Ascending aorta (tissue), 2 donors: ENCODE data around the gene LRCH1. TPM values are rescaled to one million over a fixed set of nuclear protein-coding genes. Genes with fewer than 3 reads are reported as not detected.

ENCODE experiments used
- DNase-seq, 2 donors: peaks; one replicate each; pipeline ENCODE4 v3.0.0-alpha.2; 2019; ENCODE audit warnings: low spot score in 2 of 2
- H3K27ac ChIP-seq, 2 donors: fragments of 200-600 bp; sonication (generic); one replicate each; pipeline ENCODE4 v1.5.1; 2016 to 2017; ENCODE audit warnings: mild to moderate bottlenecking in 1 of 2
- H3K27me3 ChIP-seq: fragments of 200-600 bp; sonication (generic); one replicate; pipeline ENCODE4 v1.5.1; 2017
- H3K36me3 ChIP-seq, 2 donors: fragments of 200-600 bp; sonication (generic); one replicate each; pipeline ENCODE4 v1.5.1; 2016
- H3K4me1 ChIP-seq, 2 donors: fragments of 200-600 bp; sonication (generic); one replicate each; pipeline ENCODE4 v1.5.1; 2016 to 2017; ENCODE audit warnings: mild to moderate bottlenecking in 1 of 2
- H3K4me3 ChIP-seq, 2 donors: fragments of 200-600 bp; sonication (generic); one replicate each; pipeline ENCODE4 v1.5.1; 2016 to 2017; ENCODE audit warnings: mild to moderate bottlenecking in 1 of 2
- H3K9me3 ChIP-seq, 2 donors: fragments of 200-600 bp; sonication (generic); one replicate each; pipeline ENCODE4 v1.5.1; 2016
- CTCF ChIP-seq, 3 experiments: fragments of 200-600 bp in 2 of 3; fragments of 450-650 bp in 1 of 3; sonication (generic) in 2 of 3; IDR thresholded peaks; one replicate each; pipeline ENCODE4 v1.5.1; 2016 to 2019; ENCODE audit warnings: antibody characterized with exemption in 3 of 3, mild to moderate bottlenecking in 1 of 3, moderate library complexity in 1 of 3
- intact Hi-C: fragments of 100-400 bp; cut with DNase I; formaldehyde crosslinking; loops from one replicate; pipeline ENCODE4 v1.15.1; 2023
- total RNA-seq: library from RNA; depleted of rRNA; stranded (reverse); fragments of >200 nt; gene quantifications from one replicate; pipeline ENCODE4 v1.1.0, GENCODE V29; 2016

LRCH1 gene
- total RNA-seq, 1 donor from 2014 or later, result 45.4 TPM

DNA sequence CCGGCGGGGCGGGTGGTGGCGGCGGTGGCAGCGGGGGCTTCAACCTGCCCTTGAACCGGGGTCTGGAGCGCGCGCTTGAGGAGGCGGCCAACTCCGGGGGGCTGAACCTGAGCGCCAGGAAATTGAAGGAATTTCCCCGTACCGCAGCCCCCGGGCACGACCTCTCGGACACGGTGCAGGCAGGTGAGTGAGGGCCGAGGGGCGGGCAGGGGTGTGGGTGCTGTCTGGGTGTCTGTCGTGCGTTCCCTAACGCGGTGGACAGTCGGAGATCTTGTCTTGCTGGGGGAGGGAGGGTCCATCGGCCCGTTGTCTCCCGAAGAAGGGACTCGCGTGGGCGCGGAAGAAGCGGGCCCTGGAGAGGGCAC lies 533 bp downstream of the LRCH1 start:
- Histone ChIP-seq H3K9me3 (no peaks in the 10 kb centered on the region), H3K27me3 (no peaks in the 10 kb centered on the region), H3K27ac (peak overlapping the region; percentile 95 to 96), H3K4me3 (peak overlapping the region; percentile 90 to 100), H3K4me1 (peaks cover 2 to 10% of the 10 kb centered on the region in 2 donors), H3K36me3 (no peaks in the 10 kb centered on the region)
- intact Hi-C loops, result loop anchor here (2.0 to 10.0 kb wide), 4 partner anchors 51 to 244 kb away; partner anchors contain the start of gene ESD
- TF ChIP-seq CTCF (IDR thresholded peaks at IDR 0.05), result no peak
- DNase-seq, result peak in 1 of 2 donors; percentile 66

GRCh38 chr13:46553886-46554858 lies 1.2 kb downstream of the LRCH1 start:
- TF ChIP-seq CTCF (IDR thresholded peaks at IDR 0.05), result peak in 2 of 3 experiments; percentile 30 to 38
- peak overlapping the region; percentile 95 to 96 for H3K27ac ChIP-seq
- H3K27me3 ChIP-seq, result no peaks in the 10 kb centered on the region
- peak overlapping the region; percentile 90 to 100 for H3K4me3 ChIP-seq
- DNase-seq, result peak; percentile 28 to 86
- H3K36me3 ChIP-seq, result no peaks in the 10 kb centered on the region
- intact Hi-C loops, result loop anchor here (1.0 to 10.0 kb wide), 5 partner anchors 17 to 243 kb away; partner anchors contain the start of gene ESD
- H3K9me3 ChIP-seq, result no peaks in the 10 kb centered on the region
- peaks cover 2 to 14% of the 10 kb centered on the region in 2 donors for H3K4me1 ChIP-seq

- no peaks in the 10 kb centered on the region for H3K36me3 ChIP-seq
- DNase-seq, result no peak
- H3K9me3 ChIP-seq, result no peaks in the 10 kb centered on the region
- no peaks in the 10 kb centered on the region for H3K27me3 ChIP-seq
- TF ChIP-seq CTCF (IDR thresholded peaks at IDR 0.05), result no peak
- H3K4me1 ChIP-seq, result peaks cover 2 to 18% of the 10 kb centered on the region in 2 donors
- H3K4me3 ChIP-seq, result peak overlapping the region; percentile 90 to 100
- peak overlapping the region; percentile 95 to 96 for H3K27ac ChIP-seq
- intact Hi-C loops, result loop anchor here (1.0 to 10.0 kb wide), 3 partner anchors 16 to 242 kb away; partner anchors contain the start of gene ESD
These were observed 2.0 kb downstream of the LRCH1 start for GRCh38 chr13:46554951-46555350.

- TF ChIP-seq CTCF (IDR thresholded peaks at IDR 0.05), result no peak
- intact Hi-C loops, result loop anchor here (10.0 kb wide), 1 partner anchor 49 kb away; no protein-coding TSS in a partner anchor
- Histone ChIP-seq H3K27ac (peak overlapping the region in 1 of 2 donors; percentile 95), H3K27me3 (no peaks in the 10 kb centered on the region), H3K4me3 (peak overlapping the region; percentile 4 to 90), H3K36me3 (no peaks in the 10 kb centered on the region), H3K9me3 (no peaks in the 10 kb centered on the region), H3K4me1 (peaks cover 2 to 17% of the 10 kb centered on the region in 2 donors)
- DNase-seq, result no peak
These were observed 2.9 kb downstream of the LRCH1 start for GRCh38 chr13:46555722-46556417.

DNA sequence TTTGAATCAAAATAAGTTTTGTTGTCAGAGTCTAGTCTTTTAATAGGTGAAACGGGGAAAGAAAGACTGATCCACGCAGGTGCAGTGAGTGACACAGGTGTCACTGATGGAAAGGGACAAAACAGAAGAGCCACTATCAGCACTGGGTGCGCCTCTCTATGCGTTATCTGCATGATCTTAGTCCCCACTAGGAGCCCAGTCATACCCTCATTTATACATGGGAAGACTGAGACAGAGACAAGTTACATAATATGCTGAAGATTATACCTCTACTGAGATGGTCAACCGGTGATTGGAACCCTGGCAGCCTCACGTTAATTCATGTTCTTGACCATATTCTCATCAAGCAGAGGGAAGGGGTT lies 3.4 kb downstream of the LRCH1 start:
- intact Hi-C loops, result loop anchor here (10.0 kb wide), 1 partner anchor 48 kb away; no protein-coding TSS in a partner anchor
- TF ChIP-seq CTCF (IDR thresholded peaks at IDR 0.05), result no peak

More for the DNA sequence above, 3.4 kb downstream of the LRCH1 start:
- no peaks in the 10 kb centered on the region for H3K9me3 ChIP-seq
- no peak overlapping the region for H3K27ac ChIP-seq
- H3K4me3 ChIP-seq, result no peak overlapping the region
- peaks cover 2 to 16% of the 10 kb centered on the region in 2 donors for H3K4me1 ChIP-seq
- H3K36me3 ChIP-seq, result no peaks in the 10 kb centered on the region
- DNase-seq, result no peak
- H3K27me3 ChIP-seq, result no peaks in the 10 kb centered on the region
